H9 (cell line): ENCODE measurements around the gene RNF41. TPM values are rescaled to one million over a fixed set of nuclear protein-coding genes. Genes with fewer than 3 reads are reported as not detected.

Experiments
- DNase-seq: peaks from one replicate; pipeline ENCODE4 v3.0.0-alpha.2; 2017
- H2AFZ ChIP-seq: one replicate; pipeline ENCODE4 v1.6.1; 2013; ENCODE audit warnings: mild to moderate bottlenecking, low read length, control low read depth, moderate library complexity
- H2AK5ac ChIP-seq: 2 replicates; pipeline ENCODE4 v1.6.1; 2013; ENCODE audit warnings: low read length, control low read depth, mixed read lengths; ENCODE audit not compliant: insufficient read length
- H2BK120ac ChIP-seq: one replicate; pipeline ENCODE4 v1.6.1; 2013; ENCODE audit warnings: low read depth, mild to moderate bottlenecking, low read length, control low read depth, inconsistent platforms; ENCODE audit not compliant: poor library complexity, severe bottlenecking
- H2BK12ac ChIP-seq: 2 replicates; pipeline ENCODE4 v1.6.1; 2013; ENCODE audit warnings: low read length, control low read depth, mixed read lengths, low read depth; ENCODE audit not compliant: insufficient read length
- H2BK15ac ChIP-seq: 2 replicates; pipeline ENCODE4 v1.6.1; 2013; ENCODE audit warnings: low read depth, low read length, control low read depth
- H2BK20ac ChIP-seq: one replicate; pipeline ENCODE4 v1.6.1; 2013; ENCODE audit warnings: low read depth, mild to moderate bottlenecking, low read length, control low read depth, inconsistent platforms; ENCODE audit not compliant: poor library complexity, severe bottlenecking
- H2BK5ac ChIP-seq: 2 replicates; pipeline ENCODE4 v1.6.1; 2013; ENCODE audit warnings: low read length, control low read depth, mixed read lengths; ENCODE audit not compliant: insufficient read length
- H3K14ac ChIP-seq: 2 replicates; pipeline ENCODE4 v1.6.1; 2013; ENCODE audit warnings: low read length, control low read depth; ENCODE audit not compliant: insufficient read depth
- H3K18ac ChIP-seq: 2 replicates; pipeline ENCODE4 v1.6.1; 2013; ENCODE audit warnings: low read depth, mild to moderate bottlenecking, mixed read lengths, low read length, control low read depth; ENCODE audit not compliant: insufficient read length
- H3K23ac ChIP-seq: 2 replicates; pipeline ENCODE4 v1.6.1; 2013; ENCODE audit warnings: low read length, control low read depth, mixed read lengths, low read depth; ENCODE audit not compliant: insufficient read length
- H3K23me2 ChIP-seq: 2 replicates; pipeline ENCODE4 v1.6.1; 2013; ENCODE audit warnings: low read depth, mild to moderate bottlenecking, mixed read lengths, low read length, control low read depth; ENCODE audit not compliant: insufficient read length, poor library complexity, severe bottlenecking
- H3K27ac ChIP-seq: 2 replicates; pipeline ENCODE4 v1.5.1; 2013; ENCODE audit warnings: low read length, control low read depth, mixed read lengths, low read depth; ENCODE audit not compliant: insufficient read length
- H3K27me3 ChIP-seq: 2 replicates; pipeline ENCODE4 v1.6.1; 2013; ENCODE audit warnings: low read length, control low read depth, inconsistent platforms; ENCODE audit not compliant: insufficient read depth
- H3K4ac ChIP-seq: 2 replicates; pipeline ENCODE4 v1.6.1; 2013; ENCODE audit warnings: low read depth, mild to moderate bottlenecking, control low read depth, inconsistent platforms, low read length, moderate library complexity
- H3K4me1 ChIP-seq: 2 replicates; pipeline ENCODE4 v1.6.1; 2013; ENCODE audit warnings: low read length, control low read depth, inconsistent platforms; ENCODE audit not compliant: insufficient read depth
- H3K4me2 ChIP-seq: 2 replicates; pipeline ENCODE4 v1.6.1; 2013; ENCODE audit warnings: low read length, control low read depth, mixed read lengths; ENCODE audit not compliant: insufficient read length, insufficient read depth
- H3K56ac ChIP-seq: 2 replicates; pipeline ENCODE4 v1.6.1; 2013; ENCODE audit warnings: low read depth, mild to moderate bottlenecking, mixed read lengths, low read length, control low read depth; ENCODE audit not compliant: insufficient read length
- H3K79me1 ChIP-seq: 2 replicates; pipeline ENCODE4 v1.6.1; 2013; ENCODE audit warnings: low read depth, mild to moderate bottlenecking, moderate library complexity, low read length, control low read depth, inconsistent platforms; ENCODE audit not compliant: insufficient read depth, poor library complexity, severe bottlenecking
- H3K79me2 ChIP-seq: 2 replicates; pipeline ENCODE4 v1.6.1; 2013; ENCODE audit warnings: low read length, control low read depth, inconsistent platforms; ENCODE audit not compliant: insufficient read depth
- H3K9ac ChIP-seq: 2 replicates; pipeline ENCODE4 v1.6.1; 2013; ENCODE audit warnings: low read length, control low read depth, mixed read lengths; ENCODE audit not compliant: insufficient read length; ENCODE audit errors: extremely low read depth
- H3K9me3 ChIP-seq: one replicate; pipeline ENCODE4 v1.6.1; 2013; ENCODE audit warnings: low read depth, low read length, inconsistent platforms; ENCODE audit not compliant: control insufficient read depth
- H3T11ph ChIP-seq: one replicate; pipeline ENCODE4 v1.6.1; 2013; ENCODE audit warnings: mild to moderate bottlenecking, low read length, control low read depth, inconsistent platforms
- H4K20me1 ChIP-seq: one replicate; pipeline ENCODE4 v1.6.1; 2013; ENCODE audit not compliant: control insufficient read depth, insufficient read length, insufficient read depth
- H4K5ac ChIP-seq: 2 replicates; pipeline ENCODE4 v1.6.1; 2013; ENCODE audit warnings: low read depth, mild to moderate bottlenecking, mixed read lengths, low read length, control low read depth; ENCODE audit not compliant: insufficient read length
- H4K8ac ChIP-seq: replicated peaks from 2 replicates; pipeline ENCODE4 v1.6.1; 2013; ENCODE audit warnings: low read length, control low read depth, mixed read lengths, low read depth; ENCODE audit not compliant: insufficient read length
- H4K91ac ChIP-seq: 2 replicates; pipeline ENCODE4 v1.6.1; 2013; ENCODE audit warnings: low read depth, mild to moderate bottlenecking, moderate library complexity, mixed read lengths, low read length, control low read depth; ENCODE audit not compliant: insufficient read length
- H3K27ac Mint-ChIP-seq, 3 experiments: 2 replicates in 2 of 3; 3 replicates in 1 of 3; pipeline ENCODE4 v1.8.0; 2020 to 2021; ENCODE audit warnings: mixed read lengths in 3 of 3, mild to moderate bottlenecking in 1 of 3, moderate library complexity in 1 of 3
- H3K27me3 Mint-ChIP-seq: 2 replicates; pipeline ENCODE4 v1.8.0; 2021; ENCODE audit warnings: low read depth, mild to moderate bottlenecking, moderate library complexity, mixed read lengths
- H3K36me3 Mint-ChIP-seq, 3 experiments: 2 replicates in 2 of 3; 3 replicates in 1 of 3; pipeline ENCODE4 v1.8.0; 2020 to 2021; ENCODE audit warnings: low read depth in 3 of 3, mixed read lengths in 3 of 3; ENCODE audit not compliant: insufficient read depth in 1 of 3
- H3K4me1 Mint-ChIP-seq, 2 experiments: 2 replicates each; pipeline ENCODE4 v1.8.0; 2020; ENCODE audit warnings: mixed read lengths in 2 of 2
- H3K4me3 Mint-ChIP-seq, 2 experiments: 2 replicates in 1 of 2; 3 replicates in 1 of 2; pipeline ENCODE4 v1.8.0; 2020 to 2021; ENCODE audit warnings: mild to moderate bottlenecking in 2 of 2, mixed read lengths in 2 of 2, moderate library complexity in 1 of 2
- H3K9me3 Mint-ChIP-seq, 2 experiments: 2 replicates in 1 of 2; 3 replicates in 1 of 2; pipeline ENCODE4 v1.8.0; 2020; ENCODE audit warnings: mild to moderate bottlenecking in 2 of 2, mixed read lengths in 2 of 2, moderate library complexity in 1 of 2
- CTCF ChIP-seq: fragments of 200-600 bp; sonication (generic); conservative IDR thresholded peaks from 3 replicates; pipeline ENCODE4 v1.8.0; 2021; ENCODE audit warnings: antibody characterized with exemption, mild to moderate bottlenecking
- WGBS: extraction: QIAGEN DNeasy Blood & Tissue Kit; methylation state at CpG from one replicate; pipeline ENCODE4 v1.1.7; 2013; ENCODE audit warnings: missing lambda C conversion rate, low lambda C conversion rate, mixed read lengths; ENCODE audit not compliant: insufficient read length; ENCODE audit errors: extremely low coverage; 5-methylcytosine and 5-hydroxymethylcytosine counted together
- total RNA-seq: library from RNA; stranded (reverse); gene quantifications from 2 replicates; pipeline ENCODE4 v1.2.1, GENCODE V29; 2021

The RNF41 gene
- total RNA-seq, 1 experiment from 2014 or later, result 60.8 TPM

GRCh38 chr12:56236985-56237384 is 15.3 kb upstream of the RNF41 start:
- Histone ChIP-seq H3K14ac (no peak overlapping the region), H2BK15ac (no peak overlapping the region), H3K27ac (no peak overlapping the region), H3K18ac (no peak overlapping the region), H3K9ac (no peak overlapping the region), H4K5ac (no peak overlapping the region), H3T11ph (no peak overlapping the region), H2AK5ac (no peak overlapping the region), H3K27me3 (no peaks in the 10 kb centered on the region), H2AFZ (no peak overlapping the region), H4K8ac (no peak overlapping the region), H3K4me2 (no peak overlapping the region), H2BK5ac (no peak overlapping the region), H2BK20ac (no peak overlapping the region), H2BK12ac (no peak overlapping the region), H3K56ac (no peak overlapping the region), H4K20me1 (no peaks in the 10 kb centered on the region), H3K4me1 (no peaks in the 10 kb centered on the region), H3K79me1 (no peaks in the 10 kb centered on the region), H3K79me2 (no peaks in the 10 kb centered on the region), H3K23me2 (no peaks in the 10 kb centered on the region), H3K4ac (no peak overlapping the region), H4K91ac (no peak overlapping the region), H3K9me3 (no peaks in the 10 kb centered on the region), H2BK120ac (no peak overlapping the region), H3K23ac (no peak overlapping the region)
- no CpG with 5 or more reads among the region's 5 CpGs for WGBS
- no peak overlapping the region for H3K4me3 Mint-ChIP-seq
- H3K4me1 Mint-ChIP-seq, result peaks cover 2 to 10% of the 10 kb centered on the region in 2 experiments; a peak in 1 of 4 replicates
- peaks cover 20 to 31% (median 27%) of the 10 kb centered on the region in 3 experiments; a peak in 6 of 7 replicates for H3K36me3 Mint-ChIP-seq
- H3K27ac Mint-ChIP-seq, result no peak overlapping the region; a peak in 1 of 7 replicates
- H3K9me3 Mint-ChIP-seq, result no peaks in the 10 kb centered on the region
- H3K27me3 Mint-ChIP-seq, result peaks cover 13% of the 10 kb centered on the region
- no peak for DNase-seq
- TF ChIP-seq CTCF, result no peak
